Peyer's patch (tissue), 4 donors: Measurements from ENCODE around the gene TRPM7. TPM values are rescaled to one million over a fixed set of nuclear protein-coding genes. Genes with fewer than 3 reads are reported as not detected.
"Not testable (repeated sequence)": the region's sequence is repeated elsewhere in the genome, so short reads cannot be mapped to it uniquely, and the experiment has no call there.

Experiments
- DNase-seq, 3 donors: peaks; one replicate each; pipeline ENCODE4 v3.0.0-alpha.2; 2017 to 2019
- H3K27ac ChIP-seq, 4 donors: fragments of 200-600 bp; sonication (generic); one replicate each; pipeline ENCODE4 v1.5.1; 2016 to 2019
- H3K27me3 ChIP-seq, 2 donors: fragments of 200-600 bp; sonication (generic); one replicate each; pipeline ENCODE4 v1.5.1; 2019
- H3K36me3 ChIP-seq, 3 donors: fragments of 200-600 bp; sonication (generic); one replicate each; pipeline ENCODE4 v1.5.1; 2016 to 2019
- H3K4me1 ChIP-seq, 4 donors: fragments of 200-600 bp; sonication (generic); one replicate each; pipeline ENCODE4 v1.5.1; 2016 to 2019
- H3K4me3 ChIP-seq, 4 donors: fragments of 200-600 bp; sonication (generic); 1 replicate in 3 of 4; 2 replicates in 1 of 4; pipeline ENCODE4 v1.5.1; 2016 to 2019; ENCODE audit warnings: mild to moderate bottlenecking in 1 of 4
- H3K9me3 ChIP-seq, 4 donors: fragments of 200-600 bp; sonication (generic); one replicate each; pipeline ENCODE4 v1.5.1; 2016 to 2019; ENCODE audit warnings: mild to moderate bottlenecking in 1 of 4
- CTCF ChIP-seq, 6 experiments: fragments of 450-650 bp in 4 of 6; fragments of 200-600 bp in 2 of 6; sonication (generic) in 1 of 6; IDR thresholded peaks; one replicate each; pipeline ENCODE4 v1.5.1; 2017 to 2019; ENCODE audit warnings: antibody characterized with exemption in 6 of 6, mild to moderate bottlenecking in 3 of 6, moderate library complexity in 1 of 6
- POLR2A ChIP-seq, 2 donors: fragments of 450-650 bp; IDR thresholded peaks; one replicate each; pipeline ENCODE4 v1.5.1; 2017; ENCODE audit warnings: antibody characterized with exemption in 2 of 2, mild to moderate bottlenecking in 2 of 2, moderate library complexity in 2 of 2
- total RNA-seq, 4 donors: library from RNA; depleted of rRNA; stranded (reverse); fragments of >200 nt; gene quantifications; one replicate each; pipeline ENCODE4 v1.1.0, GENCODE V29; 2016

The TRPM7 gene
- total RNA-seq, 4 donors from 2014 or later = 44.1 to 93.3 (median 63.6) TPM

- Histone ChIP-seq H3K36me3 (peaks cover 0 to 26% (median 0%) of the 10 kb centered on the region in 3 donors), H3K4me3 (no peak overlapping the region), H3K4me1 (no peaks in the 10 kb centered on the region), H3K27me3 (no peaks in the 10 kb centered on the region), H3K9me3 (no peaks in the 10 kb centered on the region), H3K27ac (no peak overlapping the region)
- DNase-seq = no peak
- no peak for TF ChIP-seq POLR2A (IDR thresholded peaks at IDR 0.05)
- no peak for TF ChIP-seq CTCF (IDR thresholded peaks at IDR 0.05)
Observed at GRCh38 chr15:50710585-50710984, 24.0 kb upstream of the TRPM7 start.

- Histone ChIP-seq H3K4me3 (no peak overlapping the region), H3K27ac (no peak overlapping the region), H3K9me3 (no peaks in the 10 kb centered on the region), H3K27me3 (no peaks in the 10 kb centered on the region), H3K36me3 (peaks cover 0 to 25% (median 0%) of the 10 kb centered on the region in 3 donors), H3K4me1 (no peaks in the 10 kb centered on the region)
- DNase-seq = no peak
- TF ChIP-seq CTCF (IDR thresholded peaks at IDR 0.05) = no peak
- TF ChIP-seq POLR2A (IDR thresholded peaks at IDR 0.05) = no peak
Observed at GRCh38 chr15:50707878-50708427, 21.4 kb upstream of the TRPM7 start.

GRCh38 chr15:50702762-50703334 lies 16.3 kb upstream of the TRPM7 start:
- no peaks in the 10 kb centered on the region for H3K27me3 ChIP-seq
- TF ChIP-seq CTCF (IDR thresholded peaks at IDR 0.05) = no peak
- TF ChIP-seq POLR2A (IDR thresholded peaks at IDR 0.05) = no peak

GRCh38 chr15:50698101-50698500 lies 11.5 kb upstream of the TRPM7 start:
- TF ChIP-seq CTCF (IDR thresholded peaks at IDR 0.05) = no peak
- no peak for TF ChIP-seq POLR2A (IDR thresholded peaks at IDR 0.05)
- Histone ChIP-seq H3K27ac (no peak overlapping the region), H3K9me3 (no peaks in the 10 kb centered on the region), H3K4me3 (no peak overlapping the region), H3K4me1 (no peaks in the 10 kb centered on the region), H3K27me3 (no peaks in the 10 kb centered on the region), H3K36me3 (peaks cover 0 to 3% (median 0%) of the 10 kb centered on the region in 3 donors)
- DNase-seq = no peak

More at GRCh38 chr15:50702762-50703334, 16.3 kb upstream of the TRPM7 start:
- Histone ChIP-seq H3K4me3 (no peak overlapping the region), H3K4me1 (no peaks in the 10 kb centered on the region), H3K27ac (no peak overlapping the region), H3K36me3 (peaks cover 0 to 17% (median 0%) of the 10 kb centered on the region in 3 donors), H3K9me3 (no peaks in the 10 kb centered on the region)
- DNase-seq = no peak

GRCh38 chr15:50697109-50697797 lies 10.7 kb upstream of the TRPM7 start:
- H3K9me3 ChIP-seq = no peaks in the 10 kb centered on the region
- no peak for DNase-seq
- no peaks in the 10 kb centered on the region for H3K4me1 ChIP-seq
- TF ChIP-seq CTCF (IDR thresholded peaks at IDR 0.05) (no peak), POLR2A (IDR thresholded peaks at IDR 0.05) (no peak)
- no peak overlapping the region for H3K4me3 ChIP-seq
- H3K27ac ChIP-seq = no peak overlapping the region
- peaks cover 0 to 3% (median 0%) of the 10 kb centered on the region in 3 donors for H3K36me3 ChIP-seq
- no peaks in the 10 kb centered on the region for H3K27me3 ChIP-seq

- not testable (repeated sequence) for H3K36me3 ChIP-seq, DNase-seq, H3K27ac ChIP-seq, H3K4me1 ChIP-seq, H3K9me3 ChIP-seq, H3K4me3 ChIP-seq, H3K27me3 ChIP-seq
Observed at GRCh38 chr15:50694634-50695165, 8.1 kb upstream of the TRPM7 start.
